WTC11 (cell line): ENCODE data around the gene CD79A. TPM values are rescaled to one million over a fixed set of nuclear protein-coding genes. Genes with fewer than 3 reads are reported as not detected.

Experiments used
- ATAC-seq: fragments of 200-7000 bp; cut with Tn5 transposase; 2 replicates; pipeline ENCODE4 v1.10.0; 2021; ENCODE audit warnings: mild to moderate bottlenecking, moderate library complexity
- CTCF ChIA-PET: fragments of 300-600 bp; sonication (Branson Sonifier 250); formaldehyde crosslinking; loops from one replicate; lab custom pipeline; 2021; ENCODE audit warnings: antibody characterized with exemption; lab: Charles Lee
- POLR2A ChIA-PET: fragments of 350-600 bp; sonication (Branson Sonifier 250); formaldehyde crosslinking; loops from one replicate; lab custom pipeline; 2021; ENCODE audit warnings: antibody characterized with exemption; lab: Charles Lee
- DNase-seq: peaks from one replicate; pipeline ENCODE4 v3.0.0; 2021; ENCODE audit warnings: low spot score
- H3K27ac Mint-ChIP-seq: 2 replicates; pipeline ENCODE4 v1.8.0; 2021; ENCODE audit warnings: mixed read lengths
- H3K27me3 Mint-ChIP-seq: 2 replicates; pipeline ENCODE4 v1.8.0; 2021; ENCODE audit warnings: low read depth, mild to moderate bottlenecking, moderate library complexity, mixed read lengths
- H3K36me3 Mint-ChIP-seq: 2 replicates; pipeline ENCODE4 v1.8.0; 2021; ENCODE audit warnings: mixed read lengths
- H3K4me1 Mint-ChIP-seq: 2 replicates; pipeline ENCODE4 v1.8.0; 2022; ENCODE audit warnings: mixed read lengths
- H3K4me3 Mint-ChIP-seq: 2 replicates; pipeline ENCODE4 v1.8.0; 2021; ENCODE audit warnings: mild to moderate bottlenecking, moderate library complexity, mixed read lengths
- H3K9me3 Mint-ChIP-seq: 2 replicates; pipeline ENCODE4 v1.8.0; 2021; ENCODE audit warnings: mixed read lengths
- ATF1 ChIP-seq: sonication (generic); formaldehyde crosslinking; IDR thresholded peaks from 2 replicates; pipeline ENCODE4 v1.8.1; 2023; ENCODE audit warnings: mild to moderate bottlenecking, moderate library complexity, missing genetic modification reagents
- CREB1 ChIP-seq: sonication (generic); formaldehyde crosslinking; IDR thresholded peaks from 2 replicates; pipeline ENCODE4 v1.8.0; 2023; ENCODE audit warnings: mild to moderate bottlenecking, missing genetic modification reagents
- FOXK1 ChIP-seq: sonication (generic); formaldehyde crosslinking; IDR thresholded peaks from 2 replicates; pipeline ENCODE4 v1.8.0; 2022; ENCODE audit warnings: mild to moderate bottlenecking, moderate library complexity, missing genetic modification reagents
- GABPB1 ChIP-seq: sonication (generic); formaldehyde crosslinking; IDR thresholded peaks from 2 replicates; pipeline ENCODE4 v1.8.1; 2023; ENCODE audit warnings: mild to moderate bottlenecking, missing genetic modification reagents
- GTF2I ChIP-seq: fragments of 250-450 bp; sonication (Bioruptor Pico); conservative IDR thresholded peaks from 2 replicates; pipeline ENCODE4 v1.4.0; 2021; ENCODE audit warnings: mild to moderate bottlenecking
- MYBL2 ChIP-seq: sonication (generic); formaldehyde crosslinking; IDR thresholded peaks from 2 replicates; pipeline ENCODE4 v1.8.1; 2023; ENCODE audit warnings: mild to moderate bottlenecking, moderate library complexity, missing genetic modification reagents
- NFE2L1 ChIP-seq: sonication (generic); formaldehyde crosslinking; IDR thresholded peaks from 2 replicates; pipeline ENCODE4 v1.8.1; 2023; ENCODE audit warnings: missing genetic modification reagents
- NR1H2 ChIP-seq: sonication (generic); formaldehyde crosslinking; IDR thresholded peaks from 2 replicates; pipeline ENCODE4 v1.9.0; 2021; ENCODE audit warnings: mild to moderate bottlenecking, moderate library complexity, missing genetic modification reagents
- PRRX2 ChIP-seq: fragments of 250-450 bp; sonication (Bioruptor Pico); IDR thresholded peaks from 2 replicates; pipeline ENCODE4 v1.8.0; 2021; ENCODE audit warnings: mild to moderate bottlenecking
- SOX15 ChIP-seq: fragments of 250-450 bp; sonication (Bioruptor Pico); IDR thresholded peaks from 2 replicates; pipeline ENCODE4 v1.9.0; 2021; ENCODE audit warnings: mild to moderate bottlenecking
- TCF7 ChIP-seq: sonication (generic); formaldehyde crosslinking; IDR thresholded peaks from 2 replicates; pipeline ENCODE4 v1.8.0; 2022; ENCODE audit warnings: mild to moderate bottlenecking, low read depth, missing genetic modification reagents, moderate library complexity
- TEAD4 ChIP-seq: sonication (generic); formaldehyde crosslinking; IDR thresholded peaks from 2 replicates; pipeline ENCODE4 v1.8.0; 2022; ENCODE audit warnings: mild to moderate bottlenecking, missing genetic modification reagents
- TP53 ChIP-seq: sonication (generic); formaldehyde crosslinking; IDR thresholded peaks from 2 replicates; pipeline ENCODE4 v1.8.1; 2023; ENCODE audit warnings: mild to moderate bottlenecking, missing genetic modification reagents
- ZNF121 ChIP-seq: sonication (generic); formaldehyde crosslinking; IDR thresholded peaks from 2 replicates; pipeline ENCODE4 v1.8.0; 2023; ENCODE audit warnings: missing genetic modification reagents
- ZNF416 ChIP-seq: fragments of 250-450 bp; sonication (Bioruptor Pico); IDR thresholded peaks from 2 replicates; pipeline ENCODE4 v1.9.0; 2021; ENCODE audit warnings: mild to moderate bottlenecking, inconsistent platforms
- total RNA-seq: library from RNA; stranded (reverse); gene quantifications from 3 replicates; pipeline ENCODE4 v1.2.3, GENCODE V29; 2021
- TF ChIP-seq, protein P1 (sequence below): fragments of 250-450 bp; sonication (Bioruptor Pico); IDR thresholded peaks from 2 replicates; pipeline ENCODE4 v2.1.2; 2022; ENCODE audit warnings: mild to moderate bottlenecking, moderate library complexity
- TF ChIP-seq, protein P2 (sequence below): sonication (generic); formaldehyde crosslinking; IDR thresholded peaks from 2 replicates; pipeline ENCODE4 v1.8.0; 2022; ENCODE audit warnings: mild to moderate bottlenecking, missing genetic modification reagents
- TF ChIP-seq, protein P3 (sequence below): sonication (generic); formaldehyde crosslinking; IDR thresholded peaks from 2 replicates; pipeline ENCODE4 v1.8.0; 2023; ENCODE audit warnings: missing genetic modification reagents
- TF ChIP-seq, protein P4 (sequence below): fragments of 200-600 bp; IDR thresholded peaks from 2 replicates; pipeline ENCODE4 v1.8.0; 2022; ENCODE audit warnings: antibody characterized with exemption
- TF ChIP-seq, protein P5 (sequence below): sonication (generic); formaldehyde crosslinking; IDR thresholded peaks from 2 replicates; pipeline ENCODE4 v1.8.0; 2022; ENCODE audit warnings: missing genetic modification reagents
- TF ChIP-seq, protein P6 (sequence below): sonication (generic); formaldehyde crosslinking; IDR thresholded peaks from 2 replicates; pipeline ENCODE4 v1.8.1; 2023; ENCODE audit warnings: mild to moderate bottlenecking, missing genetic modification reagents, borderline replicate concordance
- TF ChIP-seq, protein P7 (sequence below): sonication (generic); formaldehyde crosslinking; IDR thresholded peaks from 2 replicates; pipeline ENCODE4 v1.8.1; 2022; ENCODE audit warnings: mild to moderate bottlenecking, moderate library complexity, missing genetic modification reagents
- TF ChIP-seq, protein P8 (sequence below): sonication (generic); formaldehyde crosslinking; conservative IDR thresholded peaks from 2 replicates; pipeline ENCODE4 v1.8.1; 2022; ENCODE audit warnings: mild to moderate bottlenecking, missing genetic modification reagents

The CD79A gene
- total RNA-seq, 1 experiment from 2014 or later = 0.42 TPM

DNA sequence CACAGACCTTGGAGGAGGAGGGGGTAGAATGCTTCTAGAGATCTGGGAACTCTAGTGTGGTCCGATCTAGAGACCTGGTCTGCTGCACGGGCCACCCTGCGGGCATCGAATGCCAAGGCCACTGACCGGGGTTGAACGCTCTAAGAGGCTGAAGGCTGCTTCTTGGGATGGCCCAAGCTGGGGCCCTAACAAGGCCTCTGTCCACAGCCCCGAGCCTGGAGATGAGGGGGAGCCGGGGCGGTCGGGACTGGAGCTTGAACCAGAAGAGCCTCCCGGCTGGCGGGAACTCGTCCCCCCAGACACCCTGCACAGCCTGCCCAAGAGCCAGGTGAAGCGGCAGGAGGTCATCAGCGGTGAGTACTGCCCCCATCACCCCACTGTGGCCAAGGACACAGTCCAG lies 21.2 kb downstream of the CD79A start:
- DNase-seq = no peak
- ATAC-seq = no peak
- ChIA-PET POLR2A (interaction anchor here (0.7 kb wide), 1 partner anchor 118 kb away, joined by 3 read pairs; no protein-coding TSS in a partner anchor), CTCF (interaction anchor here (0.6 kb wide), 1 partner anchor 23 kb away, joined by 3 read pairs; no protein-coding TSS in a partner anchor)
- Mint-ChIP-seq H3K9me3 (no peaks in the 10 kb centered on the region), H3K4me3 (no peak overlapping the region), H3K36me3 (peaks cover 31% of the 10 kb centered on the region), H3K4me1 (peaks cover 3% of the 10 kb centered on the region), H3K27me3 (no peaks in the 10 kb centered on the region), H3K27ac (no peak overlapping the region)
- TF ChIP-seq ZNF121 (no peak), SOX15 (CRISPR knock-in tag) (no peak), CREB1 (CRISPR knock-in tag) (no peak), FOXK1 (CRISPR knock-in tag) (no peak), NR1H2 (no peak), GTF2I (no peak), TEAD4 (CRISPR knock-in tag) (no peak), PRRX2 (no peak)
- TF ChIP-seq, protein P1, sequence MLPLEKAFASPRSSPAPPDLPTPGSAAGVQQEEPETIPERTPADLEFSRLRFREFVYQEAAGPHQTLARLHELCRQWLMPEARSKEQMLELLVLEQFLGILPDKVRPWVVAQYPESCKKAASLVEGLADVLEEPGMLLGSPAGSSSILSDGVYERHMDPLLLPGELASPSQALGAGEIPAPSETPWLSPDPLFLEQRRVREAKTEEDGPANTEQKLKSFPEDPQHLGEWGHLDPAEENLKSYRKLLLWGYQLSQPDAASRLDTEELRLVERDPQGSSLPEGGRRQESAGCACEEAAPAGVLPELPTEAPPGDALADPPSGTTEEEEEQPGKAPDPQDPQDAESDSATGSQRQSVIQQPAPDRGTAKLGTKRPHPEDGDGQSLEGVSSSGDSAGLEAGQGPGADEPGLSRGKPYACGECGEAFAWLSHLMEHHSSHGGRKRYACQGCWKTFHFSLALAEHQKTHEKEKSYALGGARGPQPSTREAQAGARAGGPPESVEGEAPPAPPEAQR = no peak
- TF ChIP-seq, protein P2, sequence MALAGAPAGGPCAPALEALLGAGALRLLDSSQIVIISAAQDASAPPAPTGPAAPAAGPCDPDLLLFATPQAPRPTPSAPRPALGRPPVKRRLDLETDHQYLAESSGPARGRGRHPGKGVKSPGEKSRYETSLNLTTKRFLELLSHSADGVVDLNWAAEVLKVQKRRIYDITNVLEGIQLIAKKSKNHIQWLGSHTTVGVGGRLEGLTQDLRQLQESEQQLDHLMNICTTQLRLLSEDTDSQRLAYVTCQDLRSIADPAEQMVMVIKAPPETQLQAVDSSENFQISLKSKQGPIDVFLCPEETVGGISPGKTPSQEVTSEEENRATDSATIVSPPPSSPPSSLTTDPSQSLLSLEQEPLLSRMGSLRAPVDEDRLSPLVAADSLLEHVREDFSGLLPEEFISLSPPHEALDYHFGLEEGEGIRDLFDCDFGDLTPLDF = no peak

DNA sequence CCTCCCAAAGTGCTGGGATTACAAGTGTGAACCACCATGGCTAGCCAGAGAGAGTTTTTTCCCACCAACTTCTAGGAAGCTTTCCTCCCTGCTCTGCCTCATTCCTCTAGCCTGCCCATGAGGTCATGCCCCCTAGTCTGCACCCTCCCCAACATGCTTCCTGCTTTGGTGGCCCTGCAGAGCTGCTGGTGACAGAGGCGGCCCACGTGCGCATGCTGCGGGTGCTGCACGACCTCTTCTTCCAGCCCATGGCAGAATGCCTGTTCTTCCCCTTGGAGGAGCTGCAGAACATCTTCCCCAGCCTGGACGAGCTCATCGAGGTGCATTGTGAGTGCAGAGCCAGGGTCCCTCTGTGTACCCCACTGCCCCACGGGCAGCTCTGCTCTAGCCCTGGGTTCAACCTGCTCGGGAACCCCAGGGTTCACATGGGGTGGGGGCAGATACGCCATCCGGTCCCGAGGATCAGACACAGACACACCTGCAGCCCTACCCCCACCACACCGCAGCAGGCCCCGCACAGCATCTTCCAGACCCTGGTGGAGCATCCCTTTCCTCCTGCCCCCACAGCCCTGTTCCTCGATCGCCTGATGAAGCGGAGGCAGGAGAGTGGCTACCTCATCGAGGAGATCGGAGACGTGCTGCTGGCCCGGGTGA lies 24.8 kb downstream of the CD79A start:
- Mint-ChIP-seq H3K9me3 (no peaks in the 10 kb centered on the region), H3K4me3 (no peak overlapping the region), H3K36me3 (peaks cover 36% of the 10 kb centered on the region), H3K4me1 (no peaks in the 10 kb centered on the region), H3K27me3 (no peaks in the 10 kb centered on the region), H3K27ac (no peak overlapping the region)
- ChIA-PET POLR2A (interaction anchor here (0.7 kb wide), 1 partner anchor 15 kb away, joined by 3 read pairs; no protein-coding TSS in a partner anchor), CTCF (interaction anchor here (1.2 to 1.4 kb wide), 2 partner anchors 10 to 50 kb away, joined by 3 to 5 read pairs; no protein-coding TSS in a partner anchor)
- ATAC-seq (no peak), DNase-seq (no peak)
- TF ChIP-seq, protein P3, sequence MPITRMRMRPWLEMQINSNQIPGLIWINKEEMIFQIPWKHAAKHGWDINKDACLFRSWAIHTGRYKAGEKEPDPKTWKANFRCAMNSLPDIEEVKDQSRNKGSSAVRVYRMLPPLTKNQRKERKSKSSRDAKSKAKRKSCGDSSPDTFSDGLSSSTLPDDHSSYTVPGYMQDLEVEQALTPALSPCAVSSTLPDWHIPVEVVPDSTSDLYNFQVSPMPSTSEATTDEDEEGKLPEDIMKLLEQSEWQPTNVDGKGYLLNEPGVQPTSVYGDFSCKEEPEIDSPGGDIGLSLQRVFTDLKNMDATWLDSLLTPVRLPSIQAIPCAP (CRISPR knock-in tag) = no peak
- no peak for TF ChIP-seq TP53
- TF ChIP-seq, protein P4, sequence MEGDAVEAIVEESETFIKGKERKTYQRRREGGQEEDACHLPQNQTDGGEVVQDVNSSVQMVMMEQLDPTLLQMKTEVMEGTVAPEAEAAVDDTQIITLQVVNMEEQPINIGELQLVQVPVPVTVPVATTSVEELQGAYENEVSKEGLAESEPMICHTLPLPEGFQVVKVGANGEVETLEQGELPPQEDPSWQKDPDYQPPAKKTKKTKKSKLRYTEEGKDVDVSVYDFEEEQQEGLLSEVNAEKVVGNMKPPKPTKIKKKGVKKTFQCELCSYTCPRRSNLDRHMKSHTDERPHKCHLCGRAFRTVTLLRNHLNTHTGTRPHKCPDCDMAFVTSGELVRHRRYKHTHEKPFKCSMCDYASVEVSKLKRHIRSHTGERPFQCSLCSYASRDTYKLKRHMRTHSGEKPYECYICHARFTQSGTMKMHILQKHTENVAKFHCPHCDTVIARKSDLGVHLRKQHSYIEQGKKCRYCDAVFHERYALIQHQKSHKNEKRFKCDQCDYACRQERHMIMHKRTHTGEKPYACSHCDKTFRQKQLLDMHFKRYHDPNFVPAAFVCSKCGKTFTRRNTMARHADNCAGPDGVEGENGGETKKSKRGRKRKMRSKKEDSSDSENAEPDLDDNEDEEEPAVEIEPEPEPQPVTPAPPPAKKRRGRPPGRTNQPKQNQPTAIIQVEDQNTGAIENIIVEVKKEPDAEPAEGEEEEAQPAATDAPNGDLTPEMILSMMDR = no peak
- TF ChIP-seq, protein P5, sequence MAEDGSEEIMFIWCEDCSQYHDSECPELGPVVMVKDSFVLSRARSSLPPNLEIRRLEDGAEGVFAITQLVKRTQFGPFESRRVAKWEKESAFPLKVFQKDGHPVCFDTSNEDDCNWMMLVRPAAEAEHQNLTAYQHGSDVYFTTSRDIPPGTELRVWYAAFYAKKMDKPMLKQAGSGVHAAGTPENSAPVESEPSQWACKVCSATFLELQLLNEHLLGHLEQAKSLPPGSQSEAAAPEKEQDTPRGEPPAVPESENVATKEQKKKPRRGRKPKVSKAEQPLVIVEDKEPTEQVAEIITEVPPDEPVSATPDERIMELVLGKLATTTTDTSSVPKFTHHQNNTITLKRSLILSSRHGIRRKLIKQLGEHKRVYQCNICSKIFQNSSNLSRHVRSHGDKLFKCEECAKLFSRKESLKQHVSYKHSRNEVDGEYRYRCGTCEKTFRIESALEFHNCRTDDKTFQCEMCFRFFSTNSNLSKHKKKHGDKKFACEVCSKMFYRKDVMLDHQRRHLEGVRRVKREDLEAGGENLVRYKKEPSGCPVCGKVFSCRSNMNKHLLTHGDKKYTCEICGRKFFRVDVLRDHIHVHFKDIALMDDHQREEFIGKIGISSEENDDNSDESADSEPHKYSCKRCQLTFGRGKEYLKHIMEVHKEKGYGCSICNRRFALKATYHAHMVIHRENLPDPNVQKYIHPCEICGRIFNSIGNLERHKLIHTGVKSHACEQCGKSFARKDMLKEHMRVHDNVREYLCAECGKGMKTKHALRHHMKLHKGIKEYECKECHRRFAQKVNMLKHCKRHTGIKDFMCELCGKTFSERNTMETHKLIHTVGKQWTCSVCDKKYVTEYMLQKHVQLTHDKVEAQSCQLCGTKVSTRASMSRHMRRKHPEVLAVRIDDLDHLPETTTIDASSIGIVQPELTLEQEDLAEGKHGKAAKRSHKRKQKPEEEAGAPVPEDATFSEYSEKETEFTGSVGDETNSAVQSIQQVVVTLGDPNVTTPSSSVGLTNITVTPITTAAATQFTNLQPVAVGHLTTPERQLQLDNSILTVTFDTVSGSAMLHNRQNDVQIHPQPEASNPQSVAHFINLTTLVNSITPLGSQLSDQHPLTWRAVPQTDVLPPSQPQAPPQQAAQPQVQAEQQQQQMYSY (CRISPR knock-in tag) = no peak
- TF ChIP-seq, protein P6, sequence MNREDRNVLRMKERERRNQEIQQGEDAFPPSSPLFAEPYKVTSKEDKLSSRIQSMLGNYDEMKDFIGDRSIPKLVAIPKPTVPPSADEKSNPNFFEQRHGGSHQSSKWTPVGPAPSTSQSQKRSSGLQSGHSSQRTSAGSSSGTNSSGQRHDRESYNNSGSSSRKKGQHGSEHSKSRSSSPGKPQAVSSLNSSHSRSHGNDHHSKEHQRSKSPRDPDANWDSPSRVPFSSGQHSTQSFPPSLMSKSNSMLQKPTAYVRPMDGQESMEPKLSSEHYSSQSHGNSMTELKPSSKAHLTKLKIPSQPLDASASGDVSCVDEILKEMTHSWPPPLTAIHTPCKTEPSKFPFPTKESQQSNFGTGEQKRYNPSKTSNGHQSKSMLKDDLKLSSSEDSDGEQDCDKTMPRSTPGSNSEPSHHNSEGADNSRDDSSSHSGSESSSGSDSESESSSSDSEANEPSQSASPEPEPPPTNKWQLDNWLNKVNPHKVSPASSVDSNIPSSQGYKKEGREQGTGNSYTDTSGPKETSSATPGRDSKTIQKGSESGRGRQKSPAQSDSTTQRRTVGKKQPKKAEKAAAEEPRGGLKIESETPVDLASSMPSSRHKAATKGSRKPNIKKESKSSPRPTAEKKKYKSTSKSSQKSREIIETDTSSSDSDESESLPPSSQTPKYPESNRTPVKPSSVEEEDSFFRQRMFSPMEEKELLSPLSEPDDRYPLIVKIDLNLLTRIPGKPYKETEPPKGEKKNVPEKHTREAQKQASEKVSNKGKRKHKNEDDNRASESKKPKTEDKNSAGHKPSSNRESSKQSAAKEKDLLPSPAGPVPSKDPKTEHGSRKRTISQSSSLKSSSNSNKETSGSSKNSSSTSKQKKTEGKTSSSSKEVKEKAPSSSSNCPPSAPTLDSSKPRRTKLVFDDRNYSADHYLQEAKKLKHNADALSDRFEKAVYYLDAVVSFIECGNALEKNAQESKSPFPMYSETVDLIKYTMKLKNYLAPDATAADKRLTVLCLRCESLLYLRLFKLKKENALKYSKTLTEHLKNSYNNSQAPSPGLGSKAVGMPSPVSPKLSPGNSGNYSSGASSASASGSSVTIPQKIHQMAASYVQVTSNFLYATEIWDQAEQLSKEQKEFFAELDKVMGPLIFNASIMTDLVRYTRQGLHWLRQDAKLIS (CRISPR knock-in tag) = no peak
- TF ChIP-seq ATF1 = no peak
- no peak for TF ChIP-seq ZNF416 (CRISPR knock-in tag)
- no peak for TF ChIP-seq NFE2L1 (CRISPR knock-in tag)
- TF ChIP-seq, protein P7, sequence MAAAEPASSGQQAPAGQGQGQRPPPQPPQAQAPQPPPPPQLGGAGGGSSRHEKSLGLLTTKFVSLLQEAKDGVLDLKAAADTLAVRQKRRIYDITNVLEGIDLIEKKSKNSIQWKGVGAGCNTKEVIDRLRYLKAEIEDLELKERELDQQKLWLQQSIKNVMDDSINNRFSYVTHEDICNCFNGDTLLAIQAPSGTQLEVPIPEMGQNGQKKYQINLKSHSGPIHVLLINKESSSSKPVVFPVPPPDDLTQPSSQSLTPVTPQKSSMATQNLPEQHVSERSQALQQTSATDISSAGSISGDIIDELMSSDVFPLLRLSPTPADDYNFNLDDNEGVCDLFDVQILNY (CRISPR knock-in tag) = no peak
- no peak for TF ChIP-seq TCF7 (CRISPR knock-in tag)
- TF ChIP-seq, protein P8, sequence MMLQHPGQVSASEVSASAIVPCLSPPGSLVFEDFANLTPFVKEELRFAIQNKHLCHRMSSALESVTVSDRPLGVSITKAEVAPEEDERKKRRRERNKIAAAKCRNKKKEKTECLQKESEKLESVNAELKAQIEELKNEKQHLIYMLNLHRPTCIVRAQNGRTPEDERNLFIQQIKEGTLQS = no peak
- no peak for TF ChIP-seq CREB1 (CRISPR knock-in tag)
- no peak for TF ChIP-seq GABPB1 (CRISPR knock-in tag)
- no peak for TF ChIP-seq MYBL2 (CRISPR knock-in tag)
